ENCODE measurements around the gene LY6G5B. TPM values are rescaled to one million over a fixed set of nuclear protein-coding genes. Genes with fewer than 3 reads are reported as not detected.

Gene LY6G5B
- total and polyA plus RNA-seq, 2 experiments from 2014 or later: 7.9 to 8.4 TPM

DNA sequence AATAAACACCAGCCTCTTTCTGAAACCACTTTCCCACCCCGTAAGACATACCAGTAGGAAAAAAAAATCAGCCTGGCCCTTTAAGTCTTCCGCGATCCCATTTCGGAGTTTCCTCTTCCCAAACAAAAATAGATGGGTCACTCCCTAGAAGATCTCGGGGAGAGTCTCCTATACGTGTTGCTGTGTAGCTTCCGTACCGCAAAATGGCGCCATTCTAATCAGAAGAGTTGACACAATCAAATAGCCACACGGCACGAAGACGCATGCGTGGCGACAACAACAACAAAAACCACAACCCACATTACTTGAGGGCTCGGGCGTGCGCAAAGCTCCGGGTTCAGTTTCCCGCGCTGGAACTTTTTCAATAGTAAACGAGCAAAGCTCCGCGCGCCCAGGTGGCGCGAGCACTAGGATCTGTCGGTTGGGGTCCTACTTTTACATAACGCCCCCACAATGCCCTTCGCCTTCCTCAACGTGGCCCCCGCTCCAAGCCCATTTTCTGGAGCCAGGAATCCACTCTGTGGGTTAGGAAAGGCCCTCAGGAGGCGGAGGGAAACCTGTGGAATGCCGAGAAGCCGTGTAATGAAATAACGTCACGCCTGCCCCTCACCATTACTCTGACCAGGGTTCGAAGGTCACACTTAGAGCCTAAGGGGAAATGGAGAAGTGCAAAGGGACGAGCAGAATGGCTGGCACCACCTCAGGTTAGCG, 4.8 kb upstream of the LY6G5B start, which contains the start of gene GPANK1 (continued):
- peak; percentile 51 for TF ChIP-seq POLR2AphosphoS5 (IDR thresholded peaks at IDR 0.05; ENCODE audit: low read depth)
- TF ChIP-seq, protein P1, sequence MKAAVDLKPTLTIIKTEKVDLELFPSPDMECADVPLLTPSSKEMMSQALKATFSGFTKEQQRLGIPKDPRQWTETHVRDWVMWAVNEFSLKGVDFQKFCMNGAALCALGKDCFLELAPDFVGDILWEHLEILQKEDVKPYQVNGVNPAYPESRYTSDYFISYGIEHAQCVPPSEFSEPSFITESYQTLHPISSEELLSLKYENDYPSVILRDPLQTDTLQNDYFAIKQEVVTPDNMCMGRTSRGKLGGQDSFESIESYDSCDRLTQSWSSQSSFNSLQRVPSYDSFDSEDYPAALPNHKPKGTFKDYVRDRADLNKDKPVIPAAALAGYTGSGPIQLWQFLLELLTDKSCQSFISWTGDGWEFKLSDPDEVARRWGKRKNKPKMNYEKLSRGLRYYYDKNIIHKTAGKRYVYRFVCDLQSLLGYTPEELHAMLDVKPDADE (IDR thresholded peaks at IDR 0.05): peak; percentile 40; the same call in 1 of the 2 replicates

DNA sequence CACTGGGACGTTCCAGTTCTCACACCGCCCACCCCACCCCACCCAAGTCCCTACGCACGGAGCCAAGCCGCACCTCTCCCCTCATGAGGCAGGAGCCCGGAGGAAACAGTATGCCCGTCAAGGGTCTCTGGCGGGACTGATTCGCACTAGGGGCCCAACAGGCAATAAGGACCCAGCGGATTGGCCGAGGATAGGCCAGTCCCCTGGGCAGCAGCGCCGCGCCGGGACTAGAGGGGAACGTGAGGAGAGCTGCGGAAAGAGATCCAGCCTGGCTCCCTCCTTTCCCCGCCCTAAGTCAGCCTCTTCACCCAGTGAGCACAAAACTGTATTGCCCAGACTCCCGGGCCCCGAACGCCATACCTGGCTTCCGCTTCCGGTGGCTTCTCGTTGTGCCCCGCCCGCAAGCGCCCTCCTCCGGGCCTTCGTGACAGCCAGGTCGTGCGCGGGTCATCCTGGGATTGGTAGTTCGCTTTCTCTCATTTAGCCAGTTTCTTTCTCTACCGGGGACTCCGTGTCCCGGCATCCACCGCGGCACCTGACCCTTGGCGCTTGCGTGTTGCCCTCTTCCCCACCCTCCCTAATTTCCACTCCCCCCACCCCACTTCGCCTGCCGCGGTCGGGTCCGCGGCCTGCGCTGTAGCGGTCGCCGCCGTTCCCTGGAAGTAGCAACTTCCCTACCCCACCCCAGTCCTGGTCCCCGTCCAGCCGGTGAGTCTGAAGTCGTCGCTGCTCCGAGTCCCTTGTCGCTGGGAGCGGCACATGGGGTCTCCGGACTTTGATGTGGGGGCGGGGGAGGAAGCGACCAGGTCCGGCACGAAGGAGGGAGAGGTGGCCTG, 4.1 kb upstream of the LY6G5B start, which contains the start of gene CSNK2B:
CSNK2B (plus strand) TSS at position 580 of the 836 bp plus-strand sequence. CDS start 752 bp downstream, outside the sequence.
- Histone ChIP-seq H3K9me2 (ENCODE audit: insufficient read depth) (no peaks in the 10 kb centered on the region), H3K27me3 (ENCODE audit: insufficient read depth) (no peaks in the 10 kb centered on the region), H3F3A (replicated peaks; ENCODE audit: low read depth) (peaks cover 18% of the 10 kb centered on the region; the same call in 1 of the 2 replicates), H3K79me2 (replicated peaks; ENCODE audit: insufficient read depth) (peaks cover 46% of the 10 kb centered on the region), H4K20me1 (replicated peaks; ENCODE audit: insufficient read depth) (peaks cover 12% of the 10 kb centered on the region), H3K36me3 (ENCODE audit: insufficient read depth) (peaks cover 41% of the 10 kb centered on the region), H3K4me3 (peak within 1 kb of the TSS; percentile 97), H3K4me2 (peak within 1 kb of the TSS; percentile 98), H2AFZ (peak within 1 kb of the TSS; percentile 1; the same call in 1 of the 2 replicates), H3K4me1 (ENCODE audit: insufficient read depth) (peaks cover 22% of the 10 kb centered on the region), H3K27ac (ENCODE audit: low read depth) (peak within 1 kb of the TSS; percentile 94)
- ATAC-seq: peak; percentile 86
- peaks cover 85% of the 10 kb centered on the region for H3K36me3 Mint-ChIP-seq (ENCODE audit: low read depth)
- peak within 1 kb of the TSS; percentile 93 for H3K4me3 Mint-ChIP-seq
- TF ChIP-seq NANOG (IDR thresholded peaks at IDR 0.05; ENCODE audit: borderline replicate concordance) (no peak), CREB1 (CRISPR knock-in tag; IDR thresholded peaks at IDR 0.05; ENCODE audit: low read depth) (peak; percentile 80), POLR2AphosphoS5 (IDR thresholded peaks at IDR 0.05; ENCODE audit: low read depth) (peak; percentile 63)
- TF ChIP-seq, protein P1 (IDR thresholded peaks at IDR 0.05): peak; percentile 91
- TF ChIP-seq, protein P2, sequence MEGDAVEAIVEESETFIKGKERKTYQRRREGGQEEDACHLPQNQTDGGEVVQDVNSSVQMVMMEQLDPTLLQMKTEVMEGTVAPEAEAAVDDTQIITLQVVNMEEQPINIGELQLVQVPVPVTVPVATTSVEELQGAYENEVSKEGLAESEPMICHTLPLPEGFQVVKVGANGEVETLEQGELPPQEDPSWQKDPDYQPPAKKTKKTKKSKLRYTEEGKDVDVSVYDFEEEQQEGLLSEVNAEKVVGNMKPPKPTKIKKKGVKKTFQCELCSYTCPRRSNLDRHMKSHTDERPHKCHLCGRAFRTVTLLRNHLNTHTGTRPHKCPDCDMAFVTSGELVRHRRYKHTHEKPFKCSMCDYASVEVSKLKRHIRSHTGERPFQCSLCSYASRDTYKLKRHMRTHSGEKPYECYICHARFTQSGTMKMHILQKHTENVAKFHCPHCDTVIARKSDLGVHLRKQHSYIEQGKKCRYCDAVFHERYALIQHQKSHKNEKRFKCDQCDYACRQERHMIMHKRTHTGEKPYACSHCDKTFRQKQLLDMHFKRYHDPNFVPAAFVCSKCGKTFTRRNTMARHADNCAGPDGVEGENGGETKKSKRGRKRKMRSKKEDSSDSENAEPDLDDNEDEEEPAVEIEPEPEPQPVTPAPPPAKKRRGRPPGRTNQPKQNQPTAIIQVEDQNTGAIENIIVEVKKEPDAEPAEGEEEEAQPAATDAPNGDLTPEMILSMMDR (conservative IDR thresholded peaks at IDR 0.05; ENCODE audit: low read depth in 2 of 2): no peak
- TF ChIP-seq, protein P3, sequence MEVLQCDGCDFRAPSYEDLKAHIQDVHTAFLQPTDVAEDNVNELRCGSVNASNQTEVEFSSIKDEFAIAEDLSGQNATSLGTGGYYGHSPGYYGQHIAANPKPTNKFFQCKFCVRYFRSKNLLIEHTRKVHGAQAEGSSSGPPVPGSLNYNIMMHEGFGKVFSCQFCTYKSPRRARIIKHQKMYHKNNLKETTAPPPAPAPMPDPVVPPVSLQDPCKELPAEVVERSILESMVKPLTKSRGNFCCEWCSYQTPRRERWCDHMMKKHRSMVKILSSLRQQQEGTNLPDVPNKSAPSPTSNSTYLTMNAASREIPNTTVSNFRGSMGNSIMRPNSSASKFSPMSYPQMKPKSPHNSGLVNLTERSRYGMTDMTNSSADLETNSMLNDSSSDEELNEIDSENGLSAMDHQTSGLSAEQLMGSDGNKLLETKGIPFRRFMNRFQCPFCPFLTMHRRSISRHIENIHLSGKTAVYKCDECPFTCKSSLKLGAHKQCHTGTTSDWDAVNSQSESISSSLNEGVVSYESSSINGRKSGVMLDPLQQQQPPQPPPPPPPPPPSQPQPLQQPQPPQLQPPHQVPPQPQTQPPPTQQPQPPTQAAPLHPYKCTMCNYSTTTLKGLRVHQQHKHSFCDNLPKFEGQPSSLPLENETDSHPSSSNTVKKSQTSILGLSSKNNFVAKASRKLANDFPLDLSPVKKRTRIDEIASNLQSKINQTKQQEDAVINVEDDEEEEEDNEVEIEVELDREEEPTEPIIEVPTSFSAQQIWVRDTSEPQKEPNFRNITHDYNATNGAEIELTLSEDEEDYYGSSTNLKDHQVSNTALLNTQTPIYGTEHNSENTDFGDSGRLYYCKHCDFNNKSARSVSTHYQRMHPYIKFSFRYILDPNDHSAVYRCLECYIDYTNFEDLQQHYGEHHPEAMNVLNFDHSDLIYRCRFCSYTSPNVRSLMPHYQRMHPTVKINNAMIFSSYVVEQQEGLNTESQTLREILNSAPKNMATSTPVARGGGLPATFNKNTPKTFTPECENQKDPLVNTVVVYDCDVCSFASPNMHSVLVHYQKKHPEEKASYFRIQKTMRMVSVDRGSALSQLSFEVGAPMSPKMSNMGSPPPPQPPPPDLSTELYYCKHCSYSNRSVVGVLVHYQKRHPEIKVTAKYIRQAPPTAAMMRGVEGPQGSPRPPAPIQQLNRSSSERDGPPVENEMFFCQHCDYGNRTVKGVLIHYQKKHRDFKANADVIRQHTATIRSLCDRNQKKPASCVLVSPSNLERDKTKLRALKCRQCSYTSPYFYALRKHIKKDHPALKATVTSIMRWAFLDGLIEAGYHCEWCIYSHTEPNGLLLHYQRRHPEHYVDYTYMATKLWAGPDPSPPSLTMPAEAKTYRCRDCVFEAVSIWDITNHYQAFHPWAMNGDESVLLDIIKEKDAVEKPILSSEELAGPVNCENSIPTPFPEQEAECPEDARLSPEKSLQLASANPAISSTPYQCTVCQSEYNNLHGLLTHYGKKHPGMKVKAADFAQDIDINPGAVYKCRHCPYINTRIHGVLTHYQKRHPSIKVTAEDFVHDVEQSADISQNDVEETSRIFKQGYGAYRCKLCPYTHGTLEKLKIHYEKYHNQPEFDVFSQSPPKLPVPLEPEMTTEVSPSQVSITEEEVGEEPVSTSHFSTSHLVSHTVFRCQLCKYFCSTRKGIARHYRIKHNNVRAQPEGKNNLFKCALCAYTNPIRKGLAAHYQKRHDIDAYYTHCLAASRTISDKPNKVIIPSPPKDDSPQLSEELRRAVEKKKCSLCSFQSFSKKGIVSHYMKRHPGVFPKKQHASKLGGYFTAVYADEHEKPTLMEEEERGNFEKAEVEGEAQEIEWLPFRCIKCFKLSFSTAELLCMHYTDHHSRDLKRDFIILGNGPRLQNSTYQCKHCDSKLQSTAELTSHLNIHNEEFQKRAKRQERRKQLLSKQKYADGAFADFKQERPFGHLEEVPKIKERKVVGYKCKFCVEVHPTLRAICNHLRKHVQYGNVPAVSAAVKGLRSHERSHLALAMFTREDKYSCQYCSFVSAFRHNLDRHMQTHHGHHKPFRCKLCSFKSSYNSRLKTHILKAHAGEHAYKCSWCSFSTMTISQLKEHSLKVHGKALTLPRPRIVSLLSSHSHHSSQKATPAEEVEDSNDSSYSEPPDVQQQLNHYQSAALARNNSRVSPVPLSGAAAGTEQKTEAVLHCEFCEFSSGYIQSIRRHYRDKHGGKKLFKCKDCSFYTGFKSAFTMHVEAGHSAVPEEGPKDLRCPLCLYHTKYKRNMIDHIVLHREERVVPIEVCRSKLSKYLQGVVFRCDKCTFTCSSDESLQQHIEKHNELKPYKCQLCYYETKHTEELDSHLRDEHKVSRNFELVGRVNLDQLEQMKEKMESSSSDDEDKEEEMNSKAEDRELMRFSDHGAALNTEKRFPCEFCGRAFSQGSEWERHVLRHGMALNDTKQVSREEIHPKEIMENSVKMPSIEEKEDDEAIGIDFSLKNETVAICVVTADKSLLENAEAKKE (CRISPR knock-in tag; IDR thresholded peaks at IDR 0.05): no peak
- peaks cover 14% of the 10 kb centered on the region for H3K27me3 Mint-ChIP-seq (ENCODE audit: insufficient read depth, low read depth, poor library complexity)
- H3K4me1 Mint-ChIP-seq: peaks cover 34% of the 10 kb centered on the region
- H3K9me3 Mint-ChIP-seq: no peaks in the 10 kb centered on the region; the same call in 2 of the 3 replicates
- H3K27ac Mint-ChIP-seq: peak within 1 kb of the TSS; percentile 98
- DNase-seq (ENCODE audit: low spot score): peak; percentile 100

All from GM23338 (cell line).